HG03575 (cell line): Measurements from ENCODE around the gene P2RX2.

Experiments used
- ATAC-seq: cut with Tn5 transposase; IDR thresholded peaks from one replicate; pipeline ENCODE4 v1.9.1; 2021; ENCODE audit not compliant: unreplicated experiment, insufficient number of reproducible peaks, low FRiP score; ENCODE audit errors: extremely low read depth

P2RX2 gene

GRCh38 chr12:132615579-132616038 lies 3.0 kb upstream of the P2RX2 start:
- ATAC-seq: no peak

- ATAC-seq: no peak
These were observed 1.4 kb upstream of the P2RX2 start for GRCh38 chr12:132617135-132617701.

- ATAC-seq: no peak
These were observed 524 bp upstream of the P2RX2 start for GRCh38 chr12:132617822-132618682.

DNA sequence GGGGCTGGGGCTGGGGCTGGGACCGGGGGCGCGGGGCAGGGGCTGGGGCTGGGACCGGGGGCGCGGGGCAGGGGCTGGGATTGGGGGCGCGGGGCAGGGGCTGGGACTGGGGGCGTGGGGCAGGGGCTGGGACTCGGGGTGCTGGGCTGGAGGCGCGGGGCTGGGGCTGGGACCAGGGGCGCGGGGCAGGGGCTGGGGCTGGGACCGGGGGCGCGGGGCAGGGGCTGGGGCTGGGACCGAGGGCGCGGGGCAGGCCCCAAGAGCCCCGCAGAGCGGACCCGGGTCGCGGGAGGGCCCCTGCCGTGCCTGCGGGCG lies 452 bp downstream of the P2RX2 start:
- ATAC-seq: no peak

DNA sequence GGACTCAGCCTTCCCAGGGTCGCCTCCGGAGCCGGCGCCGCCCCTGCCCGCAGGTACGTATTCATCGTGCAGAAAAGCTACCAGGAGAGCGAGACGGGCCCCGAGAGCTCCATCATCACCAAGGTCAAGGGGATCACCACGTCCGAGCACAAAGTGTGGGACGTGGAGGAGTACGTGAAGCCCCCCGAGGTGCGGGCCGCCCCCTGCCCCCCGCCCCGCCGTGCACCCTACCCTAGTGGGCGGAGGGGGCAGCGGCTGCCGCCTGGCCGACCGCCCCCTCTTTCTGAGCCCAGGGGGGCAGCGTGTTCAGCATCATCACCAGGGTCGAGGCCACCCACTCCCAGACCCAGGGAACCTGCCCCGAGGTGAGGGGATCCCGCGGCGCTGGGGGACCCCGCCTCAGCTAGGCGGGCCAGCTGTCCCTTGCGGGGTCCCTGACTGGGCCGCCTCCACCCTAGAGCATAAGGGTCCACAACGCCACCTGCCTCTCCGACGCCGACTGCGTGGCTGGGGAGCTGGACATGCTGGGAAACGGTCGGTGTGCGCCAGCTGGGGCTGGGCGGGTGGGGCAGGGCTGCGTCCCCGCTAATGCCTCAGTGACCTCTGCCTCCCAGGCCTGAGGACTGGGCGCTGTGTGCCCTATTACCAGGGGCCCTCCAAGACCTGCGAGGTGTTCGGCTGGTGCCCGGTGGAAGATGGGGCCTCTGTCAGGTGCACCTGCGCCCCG lies 973 bp downstream of the P2RX2 start:
- no peak for ATAC-seq

- ATAC-seq: no peak
These were observed 1.7 kb downstream of the P2RX2 start for GRCh38 chr12:132620113-132620898.

- no peak for ATAC-seq
These were observed 2.5 kb downstream of the P2RX2 start for GRCh38 chr12:132620899-132621656.

- ATAC-seq: no peak
These were observed 3.3 kb downstream of the P2RX2 start for GRCh38 chr12:132621657-132622435.

- ATAC-seq: no peak
These were observed 4.0 kb downstream of the P2RX2 start for GRCh38 chr12:132622437-132623071.

DNA sequence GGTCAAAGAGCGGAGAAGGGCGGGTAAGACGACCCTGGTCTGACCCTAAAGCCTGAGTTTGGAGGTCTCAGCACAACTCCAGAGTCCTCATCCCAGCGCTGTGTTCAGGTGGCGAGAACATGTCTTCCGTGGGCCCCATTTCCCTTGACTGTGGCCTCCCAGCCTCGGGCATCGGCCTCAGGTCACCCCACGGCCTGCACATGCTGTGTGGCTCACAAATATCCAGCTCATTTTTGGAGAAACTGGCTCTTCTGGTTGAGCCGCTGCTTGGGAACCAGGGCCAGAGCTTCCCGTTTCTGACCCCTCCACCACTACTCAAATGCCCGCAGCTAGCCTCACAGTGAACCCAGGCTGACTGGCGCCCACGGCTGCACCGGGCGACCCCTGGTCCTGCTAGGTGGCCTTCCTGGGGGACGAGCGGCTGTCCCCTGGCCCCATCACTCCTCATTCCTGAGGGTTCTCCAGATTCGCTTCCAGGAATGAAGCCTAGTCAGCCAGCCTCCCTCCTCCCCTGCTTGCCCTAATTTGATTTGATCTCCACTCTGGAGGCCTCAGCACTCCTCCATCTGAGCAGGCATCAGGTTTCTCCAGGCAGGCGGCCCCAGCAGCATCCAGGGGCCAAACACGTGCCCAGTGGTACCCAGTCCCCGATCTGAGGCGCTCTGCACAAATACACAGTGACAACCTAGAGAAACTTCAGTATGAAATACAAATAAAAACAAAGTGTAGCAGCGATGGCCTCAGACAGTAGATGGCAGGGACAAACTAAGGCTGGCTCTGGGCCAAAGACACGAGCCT lies 4.7 kb downstream of the P2RX2 start:
- no peak for ATAC-seq

DNA sequence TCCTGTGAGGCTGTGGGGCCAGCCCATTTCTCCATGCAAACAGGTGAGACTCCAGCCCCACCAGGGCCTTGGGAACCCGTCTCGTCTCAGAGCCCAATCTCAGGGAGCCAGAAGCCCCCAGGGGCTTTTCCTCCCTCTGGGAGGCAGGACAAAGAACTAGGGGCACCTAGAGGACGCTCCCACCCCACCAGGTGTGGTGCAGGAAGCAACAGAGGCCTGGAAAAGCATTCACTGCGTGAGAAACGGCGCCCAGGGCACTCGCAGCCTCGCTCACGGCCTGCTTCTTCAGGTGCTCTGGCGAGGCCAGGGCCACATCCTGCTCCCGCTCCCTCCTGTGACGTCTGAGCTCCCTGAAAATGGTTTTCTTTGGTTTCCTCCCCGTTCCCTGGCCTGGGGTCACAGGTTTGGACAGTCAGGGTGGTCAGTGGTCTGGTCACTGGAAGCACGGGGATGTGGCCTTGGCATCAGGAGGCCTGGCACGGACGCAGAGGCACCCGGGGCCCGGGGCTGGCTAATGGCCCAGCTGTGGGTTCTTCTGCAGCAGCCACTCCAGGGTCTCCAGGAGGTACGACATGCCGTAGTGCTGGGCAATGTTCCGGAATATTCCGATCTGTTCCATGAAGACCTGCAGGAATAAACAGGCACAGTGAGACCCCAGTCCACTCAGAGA lies 5.7 kb downstream of the P2RX2 start:
- no peak for ATAC-seq

DNA sequence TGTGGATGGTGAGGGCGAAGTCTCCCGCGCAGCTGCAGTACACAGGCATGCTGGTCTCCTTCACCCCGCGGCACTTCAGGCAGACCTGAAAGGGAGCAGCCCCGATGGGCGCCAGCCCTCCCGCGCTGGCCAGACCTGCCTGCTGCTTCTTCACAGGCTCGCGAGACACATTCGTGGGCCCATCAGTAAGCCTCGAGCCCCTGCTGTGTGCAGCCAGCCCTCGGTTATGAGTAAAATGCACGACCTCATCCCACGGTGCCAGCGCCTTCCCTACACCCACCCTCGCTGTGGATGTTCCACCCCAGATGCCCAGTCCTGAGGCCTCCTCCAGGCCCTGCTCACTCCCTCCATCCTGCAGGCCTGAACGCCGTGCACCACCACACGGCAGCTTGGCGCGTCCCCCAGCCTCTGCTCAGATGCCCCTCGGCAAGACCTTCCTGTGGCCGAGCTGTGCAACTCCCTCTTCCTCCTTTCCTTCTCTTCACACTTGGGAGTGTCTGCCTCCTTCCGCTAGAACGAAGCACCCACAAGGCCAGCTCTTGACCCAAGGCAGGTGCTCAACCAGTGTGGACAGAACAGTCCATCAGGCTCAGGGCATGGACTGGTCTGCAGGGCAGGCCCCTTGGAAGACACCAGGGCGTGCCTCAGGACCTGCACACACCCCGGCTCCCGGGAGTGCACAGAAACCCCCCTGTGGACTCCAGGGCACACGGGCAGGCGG lies 6.5 kb downstream of the P2RX2 start:
- no peak for ATAC-seq

GRCh38 chr12:132625731-132626430 lies 7.3 kb downstream of the P2RX2 start:
- ATAC-seq: no peak

GRCh38 chr12:132629330-132629729 lies 10.8 kb downstream of the P2RX2 start:
- no peak for ATAC-seq

- no peak for ATAC-seq
These were observed 12.1 kb downstream of the P2RX2 start for GRCh38 chr12:132630672-132631071.
